ENCODE data around the gene FAM53A.

The FAM53A gene

DNA sequence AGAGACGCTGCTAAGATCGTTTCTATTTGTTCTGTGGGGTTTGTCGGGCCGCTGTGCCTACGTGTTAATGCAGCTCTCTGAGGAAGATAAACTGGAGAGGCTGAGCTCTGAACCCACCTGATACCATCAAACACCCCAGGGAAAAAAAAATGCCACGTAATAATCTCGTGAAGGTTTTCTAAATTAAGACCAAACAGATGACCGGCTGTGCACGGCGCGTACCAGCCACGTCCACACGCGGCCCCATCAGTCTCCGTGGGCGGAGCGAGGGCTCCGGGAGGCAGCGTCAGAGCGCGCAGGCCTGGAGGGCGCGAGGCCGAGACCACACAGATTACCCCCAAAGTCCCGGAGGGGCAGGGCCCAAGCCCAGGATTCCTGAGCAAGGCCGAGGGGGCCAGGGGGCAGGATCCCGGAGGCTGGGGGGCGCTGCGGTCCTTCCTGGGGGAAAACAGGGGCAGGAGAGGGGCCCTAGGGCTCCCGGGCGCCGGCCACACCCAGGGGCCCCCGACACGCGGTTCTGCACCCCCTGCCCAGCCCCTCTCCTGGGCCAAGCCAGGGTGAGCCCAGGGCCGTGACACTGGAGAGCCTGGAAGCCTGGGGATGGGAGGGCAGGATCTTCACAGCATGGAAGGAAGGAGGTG lies 91.9 kb downstream of the FAM53A start:
- DNase-seq: no peak

- DNase-seq: no peak
These were observed 93.0 kb downstream of the FAM53A start for GRCh38 chr4:1591107-1591506.

GRCh38 chr4:1590244-1590643 lies 93.9 kb downstream of the FAM53A start:
- DNase-seq: no peak
